GOT3 (cell line): ENCODE results near the gene ERP44.

Source experiments
- DNase-seq: peaks from one replicate; lab custom pipeline; 2025; ENCODE audit warnings: mixed read lengths; lab: John Stamatoyannopoulos, UW

Gene ERP44

DNA sequence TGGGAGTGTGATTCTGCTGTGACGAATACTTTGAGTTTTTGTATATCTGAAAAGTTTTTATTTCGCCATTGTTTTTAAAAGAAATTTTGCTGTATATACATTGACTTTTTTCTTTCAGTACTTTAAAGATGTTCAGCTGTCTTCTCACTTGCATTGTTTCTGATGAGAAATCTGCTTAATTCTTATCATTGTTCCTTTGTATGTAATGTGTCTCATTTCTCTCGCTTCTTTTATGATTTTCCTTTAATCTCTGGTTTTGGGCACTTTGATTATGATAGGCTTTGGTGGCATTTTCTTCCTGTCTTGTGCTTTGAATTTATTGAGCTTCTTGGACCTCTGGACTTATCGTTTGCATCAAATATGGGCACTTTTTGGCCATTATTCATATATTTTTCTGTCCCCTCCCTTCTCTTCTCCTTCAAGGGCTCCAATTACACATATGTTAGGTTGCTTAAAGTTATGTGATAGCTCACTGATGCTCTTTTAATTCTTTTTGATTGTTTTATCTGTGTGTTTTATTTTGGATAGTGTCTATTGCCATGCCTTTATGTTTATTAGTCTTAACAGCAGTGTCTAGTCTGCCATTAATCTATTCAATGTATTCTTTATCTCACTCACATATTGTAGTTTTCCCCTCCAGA, 161.7 kb downstream of the ERP44 start:
- no peak for DNase-seq

DNA sequence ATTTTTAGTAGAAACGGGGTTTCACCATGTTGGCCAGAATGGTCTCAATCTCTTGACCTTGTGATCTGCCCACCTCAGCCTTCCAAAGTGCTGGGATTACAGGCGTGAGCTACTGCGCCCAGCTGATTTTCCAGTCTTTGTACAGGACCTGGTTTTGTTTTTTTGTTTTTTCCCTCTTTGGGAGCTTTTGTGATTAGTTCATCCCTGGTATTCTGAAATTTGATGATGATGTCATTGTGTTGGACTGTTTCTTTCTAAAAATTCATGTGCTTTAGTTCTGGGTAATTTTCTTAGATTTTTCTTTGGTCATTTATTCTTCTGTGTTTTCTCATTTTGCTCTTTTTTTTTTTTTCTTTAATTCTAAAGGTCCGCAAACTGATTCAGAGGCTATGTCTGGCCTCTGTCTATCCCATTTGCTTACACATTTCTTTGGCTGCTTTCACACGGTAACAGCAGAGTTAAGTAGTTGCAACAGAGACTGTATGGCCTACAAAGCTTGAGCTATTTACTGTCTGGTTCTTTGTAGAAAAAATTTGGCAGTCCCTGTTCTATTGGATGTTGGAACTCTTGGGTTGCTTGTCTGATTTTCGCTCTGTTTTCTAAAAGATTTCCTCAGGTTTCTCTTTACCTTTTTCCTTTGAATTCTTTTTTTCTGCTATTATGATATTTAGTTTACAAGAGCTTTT, 167.5 kb downstream of the ERP44 start:
- DNase-seq = no peak

DNA sequence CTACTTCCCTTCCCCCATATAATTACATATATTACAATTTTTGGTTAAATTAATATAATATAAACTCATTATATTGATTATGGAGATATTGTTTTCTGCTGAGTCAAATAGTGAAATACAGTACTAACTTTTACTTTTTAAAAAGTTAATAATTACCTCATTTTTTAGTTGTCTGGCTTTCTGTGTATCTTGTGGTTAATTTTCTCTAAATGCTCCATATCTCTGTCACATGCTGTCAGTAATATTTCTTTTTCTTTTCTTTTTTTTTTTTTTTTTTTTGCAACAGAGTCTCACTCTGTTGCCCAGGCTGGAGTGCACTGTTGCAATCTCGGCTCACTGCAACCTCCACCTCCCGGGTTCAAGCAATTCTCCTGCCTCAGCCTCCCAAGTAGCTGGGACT, 169.1 kb downstream of the ERP44 start:
- no peak for DNase-seq
